WERI-Rb-1 (cell line): ENCODE results near the gene NAV2.
A peak's percentile ranks its signal among the peaks of the same experiment; 100 is the strongest.

ENCODE experiments used
- DNase-seq: peaks from one replicate; pipeline ENCODE4 v3.0.0-alpha.2; 2020
- H3K27ac ChIP-seq: fragments of 250-450 bp; sonication (Bioruptor Pico); 2 replicates; pipeline ENCODE4 v1.5.1; 2020; ENCODE audit warnings: mild to moderate bottlenecking, moderate library complexity
- H3K27me3 ChIP-seq: fragments of 250-450 bp; sonication (Bioruptor Pico); 2 replicates; pipeline ENCODE4 v1.5.1; 2021; ENCODE audit warnings: mild to moderate bottlenecking, low read depth, moderate library complexity; ENCODE audit not compliant: insufficient read depth, severe bottlenecking
- H3K36me3 ChIP-seq: fragments of 250-450 bp; sonication (Bioruptor Pico); 2 replicates; pipeline ENCODE4 v1.5.1; 2020; ENCODE audit warnings: mild to moderate bottlenecking, moderate library complexity
- H3K4me3 ChIP-seq: 2 replicates; pipeline ENCODE4 v1.5.1; 2011; ENCODE audit warnings: low read depth, mild to moderate bottlenecking, control low read depth, low read length
- H3K9me3 ChIP-seq: fragments of 250-450 bp; sonication (Bioruptor Pico); 2 replicates; pipeline ENCODE4 v1.5.1; 2021; ENCODE audit warnings: mild to moderate bottlenecking, moderate library complexity; ENCODE audit not compliant: severe bottlenecking
- CTCF ChIP-seq: IDR thresholded peaks from 2 replicates; pipeline ENCODE4 v1.5.1; 2011; ENCODE audit warnings: low read depth, mild to moderate bottlenecking, control low read depth, inconsistent platforms, low read length

Gene NAV2

GRCh38 chr11:19966927-19967326 is 254.3 kb downstream of the NAV2 start:
- H3K4me3 ChIP-seq = no peak overlapping the region
- peaks cover 2% of the 10 kb centered on the region for H3K9me3 ChIP-seq
- no peaks in the 10 kb centered on the region for H3K27me3 ChIP-seq
- DNase-seq = no peak
- no peaks in the 10 kb centered on the region for H3K36me3 ChIP-seq
- TF ChIP-seq CTCF = no peak
- H3K27ac ChIP-seq = no peak overlapping the region

- Histone ChIP-seq H3K27me3 (no peaks in the 10 kb centered on the region), H3K9me3 (peaks cover 2% of the 10 kb centered on the region), H3K4me3 (no peak overlapping the region), H3K27ac (no peak overlapping the region), H3K36me3 (no peaks in the 10 kb centered on the region)
- TF ChIP-seq CTCF = no peak
- no peak for DNase-seq
Measured at GRCh38 chr11:19967787-19968186, 255.2 kb downstream of the NAV2 start.

- Histone ChIP-seq H3K27me3 (no peaks in the 10 kb centered on the region), H3K36me3 (no peaks in the 10 kb centered on the region), H3K9me3 (peaks cover 2% of the 10 kb centered on the region), H3K4me3 (no peak overlapping the region), H3K27ac (no peak overlapping the region)
- no peak for TF ChIP-seq CTCF
- DNase-seq = no peak
Measured at GRCh38 chr11:19968860-19969259, 256.2 kb downstream of the NAV2 start.

- Histone ChIP-seq H3K36me3 (no peaks in the 10 kb centered on the region), H3K27ac (no peak overlapping the region), H3K9me3 (peaks cover 2% of the 10 kb centered on the region), H3K4me3 (no peak overlapping the region), H3K27me3 (no peaks in the 10 kb centered on the region)
- TF ChIP-seq CTCF = no peak
- DNase-seq = no peak
Measured at GRCh38 chr11:19970944-19971343, 258.3 kb downstream of the NAV2 start.

- H3K36me3 ChIP-seq = no peaks in the 10 kb centered on the region
- H3K4me3 ChIP-seq = no peak overlapping the region
- H3K27me3 ChIP-seq = no peaks in the 10 kb centered on the region
- peaks cover 2% of the 10 kb centered on the region for H3K9me3 ChIP-seq
- no peak for DNase-seq
- TF ChIP-seq CTCF = no peak
- H3K27ac ChIP-seq = peak overlapping the region; percentile 43
Measured at GRCh38 chr11:19972091-19972490, 259.5 kb downstream of the NAV2 start.

- no peaks in the 10 kb centered on the region for H3K27me3 ChIP-seq
- peak overlapping the region; percentile 43 for H3K27ac ChIP-seq
- H3K9me3 ChIP-seq = peaks cover 2% of the 10 kb centered on the region
- no peaks in the 10 kb centered on the region for H3K36me3 ChIP-seq
- H3K4me3 ChIP-seq = no peak overlapping the region
- no peak for DNase-seq
- TF ChIP-seq CTCF = no peak
Measured at GRCh38 chr11:19972651-19973050, 260.0 kb downstream of the NAV2 start.
